ENCODE measurements around the gene DOCK9.

DNA sequence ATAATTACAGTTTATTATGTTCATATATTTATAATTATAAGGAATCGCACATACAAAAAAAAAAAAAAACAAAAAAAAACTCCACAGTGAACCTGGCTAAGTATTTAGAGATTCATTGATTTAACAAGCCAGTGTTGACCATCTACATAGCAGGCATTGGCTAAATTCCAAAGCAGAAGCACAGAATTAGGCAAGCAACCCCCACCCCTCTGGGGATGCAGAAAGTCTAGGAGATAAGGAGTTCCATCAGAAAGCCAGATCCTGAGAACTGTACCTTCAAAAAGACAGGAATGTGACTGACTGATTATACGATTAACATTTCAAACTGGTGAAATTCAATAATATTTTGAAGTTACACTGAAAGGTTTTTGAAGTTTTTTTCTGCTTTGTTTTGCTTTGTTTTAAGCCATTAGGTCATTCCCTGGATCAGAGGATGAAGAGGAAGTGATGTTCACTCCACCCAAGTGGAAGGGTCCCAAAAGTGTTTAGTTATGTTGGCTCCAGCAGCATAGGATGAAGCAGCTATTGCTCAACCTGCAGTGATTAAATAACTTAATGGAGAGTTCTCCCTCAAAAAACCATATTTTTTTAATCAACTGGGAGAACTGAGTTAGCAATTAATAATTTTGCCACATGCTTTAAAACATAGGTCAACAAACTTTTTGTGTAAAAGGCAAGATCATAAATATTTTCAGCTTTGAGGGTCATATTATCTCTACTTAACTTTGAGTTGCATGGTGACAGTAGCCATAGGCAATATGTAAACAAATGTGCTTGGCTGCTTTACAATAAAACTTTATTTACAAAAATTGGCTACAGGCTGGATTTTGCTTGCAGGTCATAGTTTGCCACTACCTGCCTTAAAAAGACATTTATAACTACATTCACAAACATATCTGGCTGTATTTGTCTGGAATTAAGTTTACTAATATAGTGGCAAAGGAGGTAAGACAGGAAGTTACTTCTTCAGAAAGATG is 49.6 kb downstream of the DOCK9 start:
- TF ChIP-seq, protein P1, sequence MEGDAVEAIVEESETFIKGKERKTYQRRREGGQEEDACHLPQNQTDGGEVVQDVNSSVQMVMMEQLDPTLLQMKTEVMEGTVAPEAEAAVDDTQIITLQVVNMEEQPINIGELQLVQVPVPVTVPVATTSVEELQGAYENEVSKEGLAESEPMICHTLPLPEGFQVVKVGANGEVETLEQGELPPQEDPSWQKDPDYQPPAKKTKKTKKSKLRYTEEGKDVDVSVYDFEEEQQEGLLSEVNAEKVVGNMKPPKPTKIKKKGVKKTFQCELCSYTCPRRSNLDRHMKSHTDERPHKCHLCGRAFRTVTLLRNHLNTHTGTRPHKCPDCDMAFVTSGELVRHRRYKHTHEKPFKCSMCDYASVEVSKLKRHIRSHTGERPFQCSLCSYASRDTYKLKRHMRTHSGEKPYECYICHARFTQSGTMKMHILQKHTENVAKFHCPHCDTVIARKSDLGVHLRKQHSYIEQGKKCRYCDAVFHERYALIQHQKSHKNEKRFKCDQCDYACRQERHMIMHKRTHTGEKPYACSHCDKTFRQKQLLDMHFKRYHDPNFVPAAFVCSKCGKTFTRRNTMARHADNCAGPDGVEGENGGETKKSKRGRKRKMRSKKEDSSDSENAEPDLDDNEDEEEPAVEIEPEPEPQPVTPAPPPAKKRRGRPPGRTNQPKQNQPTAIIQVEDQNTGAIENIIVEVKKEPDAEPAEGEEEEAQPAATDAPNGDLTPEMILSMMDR (conservative IDR thresholded peaks at IDR 0.05; ENCODE audit: low read depth in 2 of 2) = no peak
- TF ChIP-seq JUNB (IDR thresholded peaks at IDR 0.05; ENCODE audit: unreplicated experiment) (no peak), EZH2phosphoT487 (IDR thresholded peaks at IDR 0.05; ENCODE audit: unreplicated experiment) (no peak)
- TF ChIP-seq, protein P2, sequence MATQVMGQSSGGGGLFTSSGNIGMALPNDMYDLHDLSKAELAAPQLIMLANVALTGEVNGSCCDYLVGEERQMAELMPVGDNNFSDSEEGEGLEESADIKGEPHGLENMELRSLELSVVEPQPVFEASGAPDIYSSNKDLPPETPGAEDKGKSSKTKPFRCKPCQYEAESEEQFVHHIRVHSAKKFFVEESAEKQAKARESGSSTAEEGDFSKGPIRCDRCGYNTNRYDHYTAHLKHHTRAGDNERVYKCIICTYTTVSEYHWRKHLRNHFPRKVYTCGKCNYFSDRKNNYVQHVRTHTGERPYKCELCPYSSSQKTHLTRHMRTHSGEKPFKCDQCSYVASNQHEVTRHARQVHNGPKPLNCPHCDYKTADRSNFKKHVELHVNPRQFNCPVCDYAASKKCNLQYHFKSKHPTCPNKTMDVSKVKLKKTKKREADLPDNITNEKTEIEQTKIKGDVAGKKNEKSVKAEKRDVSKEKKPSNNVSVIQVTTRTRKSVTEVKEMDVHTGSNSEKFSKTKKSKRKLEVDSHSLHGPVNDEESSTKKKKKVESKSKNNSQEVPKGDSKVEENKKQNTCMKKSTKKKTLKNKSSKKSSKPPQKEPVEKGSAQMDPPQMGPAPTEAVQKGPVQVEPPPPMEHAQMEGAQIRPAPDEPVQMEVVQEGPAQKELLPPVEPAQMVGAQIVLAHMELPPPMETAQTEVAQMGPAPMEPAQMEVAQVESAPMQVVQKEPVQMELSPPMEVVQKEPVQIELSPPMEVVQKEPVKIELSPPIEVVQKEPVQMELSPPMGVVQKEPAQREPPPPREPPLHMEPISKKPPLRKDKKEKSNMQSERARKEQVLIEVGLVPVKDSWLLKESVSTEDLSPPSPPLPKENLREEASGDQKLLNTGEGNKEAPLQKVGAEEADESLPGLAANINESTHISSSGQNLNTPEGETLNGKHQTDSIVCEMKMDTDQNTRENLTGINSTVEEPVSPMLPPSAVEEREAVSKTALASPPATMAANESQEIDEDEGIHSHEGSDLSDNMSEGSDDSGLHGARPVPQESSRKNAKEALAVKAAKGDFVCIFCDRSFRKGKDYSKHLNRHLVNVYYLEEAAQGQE (IDR thresholded peaks at IDR 0.05; ENCODE audit: unreplicated experiment) = no peak
